COR-L47 (cell line): ENCODE data around the gene KCNQ1.

Experiments
- DNase-seq: peaks from one replicate; lab custom pipeline; 2025; lab: John Stamatoyannopoulos, UW

KCNQ1 gene

GRCh38 chr11:2779981-2780849 is 335.4 kb downstream of the KCNQ1 start:
- no peak for DNase-seq

- DNase-seq = no peak
Measured at GRCh38 chr11:2780850-2781407, 336.1 kb downstream of the KCNQ1 start.

- no peak for DNase-seq
Measured at GRCh38 chr11:2781408-2782274, 336.8 kb downstream of the KCNQ1 start.

- no peak for DNase-seq
Measured at GRCh38 chr11:2782769-2783168, 338.0 kb downstream of the KCNQ1 start.

- DNase-seq = no peak
Measured at GRCh38 chr11:2783536-2784082, 338.8 kb downstream of the KCNQ1 start.

GRCh38 chr11:2787816-2788167 is 343.0 kb downstream of the KCNQ1 start:
- no peak for DNase-seq

- DNase-seq = no peak
Measured at GRCh38 chr11:2788168-2789071, 343.6 kb downstream of the KCNQ1 start.

GRCh38 chr11:2789331-2789730 is 344.5 kb downstream of the KCNQ1 start:
- no peak for DNase-seq

GRCh38 chr11:2789791-2790567 is 345.2 kb downstream of the KCNQ1 start:
- DNase-seq = no peak

- no peak for DNase-seq
Measured at GRCh38 chr11:2790568-2790921, 345.7 kb downstream of the KCNQ1 start.

- no peak for DNase-seq
Measured at GRCh38 chr11:2791139-2791520, 346.3 kb downstream of the KCNQ1 start.

GRCh38 chr11:2791521-2792380 is 346.9 kb downstream of the KCNQ1 start:
- peak; percentile 7 for DNase-seq

- no peak for DNase-seq
Measured at GRCh38 chr11:2792381-2793250, 347.8 kb downstream of the KCNQ1 start.

GRCh38 chr11:2793701-2794045 is 348.9 kb downstream of the KCNQ1 start:
- no peak for DNase-seq

- no peak for DNase-seq
Measured at GRCh38 chr11:2794046-2794967, 349.5 kb downstream of the KCNQ1 start.

- DNase-seq = no peak
Measured at GRCh38 chr11:2794968-2795322, 350.1 kb downstream of the KCNQ1 start.

GRCh38 chr11:2795491-2795991 is 350.7 kb downstream of the KCNQ1 start:
- no peak for DNase-seq

- DNase-seq = no peak
Measured at GRCh38 chr11:2796091-2796490, 351.3 kb downstream of the KCNQ1 start.
